DOHH2 (cell line): ENCODE results near the gene SCO1.

Experiments used
- EZH2phosphoT487 ChIP-seq: fragments of 200-600 bp; sonication (generic); IDR thresholded peaks from 2 replicates; pipeline ENCODE4 v1.6.1; 2017; ENCODE audit warnings: borderline replicate concordance, mild to moderate bottlenecking, antibody characterized with exemption, low read length, moderate library complexity, mixed read lengths
- TF ChIP-seq, protein P1 (sequence below): fragments of 200-600 bp; sonication (generic); IDR thresholded peaks from one replicate; pipeline ENCODE4 v1.5.1; 2014; ENCODE audit warnings: antibody characterized with exemption, mild to moderate bottlenecking, low read depth, low read length; ENCODE audit not compliant: poor library complexity, severe bottlenecking

DNA sequence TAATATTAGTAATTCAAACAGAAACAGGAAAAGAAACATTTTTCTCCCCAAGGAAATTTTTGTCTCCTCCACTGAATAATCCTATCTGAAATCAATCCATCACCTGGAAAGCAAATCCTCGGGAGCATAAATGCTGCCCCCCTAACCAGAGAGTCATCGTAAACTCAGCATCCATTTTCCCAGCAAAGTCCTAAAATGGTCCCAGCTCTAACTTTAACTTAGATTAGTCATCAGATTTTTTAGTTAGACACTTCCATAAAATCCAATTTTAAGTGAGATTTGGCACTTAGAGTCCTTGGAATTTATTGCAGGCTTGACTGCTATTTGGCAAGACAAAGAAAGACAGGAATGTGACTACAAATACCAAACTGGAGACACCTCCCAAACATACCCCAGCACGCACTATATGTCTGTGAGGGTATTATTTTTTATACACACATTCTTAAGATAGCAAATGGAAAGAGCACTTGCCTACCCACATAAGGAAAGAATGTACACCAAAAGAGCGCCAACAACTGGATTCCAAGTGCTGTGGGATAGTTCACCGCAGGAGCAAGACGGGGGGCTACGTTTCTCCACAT, 15.4 kb downstream of the SCO1 start:
- TF ChIP-seq, protein P1, sequence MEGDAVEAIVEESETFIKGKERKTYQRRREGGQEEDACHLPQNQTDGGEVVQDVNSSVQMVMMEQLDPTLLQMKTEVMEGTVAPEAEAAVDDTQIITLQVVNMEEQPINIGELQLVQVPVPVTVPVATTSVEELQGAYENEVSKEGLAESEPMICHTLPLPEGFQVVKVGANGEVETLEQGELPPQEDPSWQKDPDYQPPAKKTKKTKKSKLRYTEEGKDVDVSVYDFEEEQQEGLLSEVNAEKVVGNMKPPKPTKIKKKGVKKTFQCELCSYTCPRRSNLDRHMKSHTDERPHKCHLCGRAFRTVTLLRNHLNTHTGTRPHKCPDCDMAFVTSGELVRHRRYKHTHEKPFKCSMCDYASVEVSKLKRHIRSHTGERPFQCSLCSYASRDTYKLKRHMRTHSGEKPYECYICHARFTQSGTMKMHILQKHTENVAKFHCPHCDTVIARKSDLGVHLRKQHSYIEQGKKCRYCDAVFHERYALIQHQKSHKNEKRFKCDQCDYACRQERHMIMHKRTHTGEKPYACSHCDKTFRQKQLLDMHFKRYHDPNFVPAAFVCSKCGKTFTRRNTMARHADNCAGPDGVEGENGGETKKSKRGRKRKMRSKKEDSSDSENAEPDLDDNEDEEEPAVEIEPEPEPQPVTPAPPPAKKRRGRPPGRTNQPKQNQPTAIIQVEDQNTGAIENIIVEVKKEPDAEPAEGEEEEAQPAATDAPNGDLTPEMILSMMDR = no peak
- TF ChIP-seq EZH2phosphoT487 = no peak
